ENCODE results near the gene MIEF1.

DNA sequence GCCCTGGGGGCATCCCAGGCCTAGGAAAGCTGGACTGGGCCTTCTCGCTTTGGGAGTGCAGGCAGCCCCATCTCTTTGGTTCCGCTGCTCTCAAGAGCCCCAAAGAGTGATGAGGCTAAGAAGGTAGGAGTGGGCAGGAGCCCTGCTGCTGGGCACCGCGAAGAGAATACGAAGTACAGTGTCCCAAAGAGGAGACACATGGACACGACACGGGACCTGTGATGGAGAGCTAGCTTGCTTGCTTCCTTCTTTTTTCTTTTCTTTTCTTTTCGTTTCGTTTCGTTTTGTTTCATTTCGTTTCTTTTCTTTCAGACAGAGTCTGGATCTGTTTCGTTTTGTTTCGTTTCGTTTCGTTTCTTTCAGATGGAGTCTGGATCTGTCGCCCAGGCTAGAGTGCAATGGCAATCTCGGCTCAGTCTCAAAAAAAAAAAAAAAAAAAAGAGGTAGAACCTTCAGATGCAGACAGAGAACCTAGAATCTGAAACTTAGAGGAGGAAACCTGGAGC, 34.6 kb upstream of the MIEF1 start:
- TF ChIP-seq, protein P1, sequence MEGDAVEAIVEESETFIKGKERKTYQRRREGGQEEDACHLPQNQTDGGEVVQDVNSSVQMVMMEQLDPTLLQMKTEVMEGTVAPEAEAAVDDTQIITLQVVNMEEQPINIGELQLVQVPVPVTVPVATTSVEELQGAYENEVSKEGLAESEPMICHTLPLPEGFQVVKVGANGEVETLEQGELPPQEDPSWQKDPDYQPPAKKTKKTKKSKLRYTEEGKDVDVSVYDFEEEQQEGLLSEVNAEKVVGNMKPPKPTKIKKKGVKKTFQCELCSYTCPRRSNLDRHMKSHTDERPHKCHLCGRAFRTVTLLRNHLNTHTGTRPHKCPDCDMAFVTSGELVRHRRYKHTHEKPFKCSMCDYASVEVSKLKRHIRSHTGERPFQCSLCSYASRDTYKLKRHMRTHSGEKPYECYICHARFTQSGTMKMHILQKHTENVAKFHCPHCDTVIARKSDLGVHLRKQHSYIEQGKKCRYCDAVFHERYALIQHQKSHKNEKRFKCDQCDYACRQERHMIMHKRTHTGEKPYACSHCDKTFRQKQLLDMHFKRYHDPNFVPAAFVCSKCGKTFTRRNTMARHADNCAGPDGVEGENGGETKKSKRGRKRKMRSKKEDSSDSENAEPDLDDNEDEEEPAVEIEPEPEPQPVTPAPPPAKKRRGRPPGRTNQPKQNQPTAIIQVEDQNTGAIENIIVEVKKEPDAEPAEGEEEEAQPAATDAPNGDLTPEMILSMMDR (conservative IDR thresholded peaks at IDR 0.05 in 1 of 2, IDR thresholded peaks at IDR 0.05 in 1 of 2; ENCODE audit: extremely low read depth in 1 of 2, insufficient read depth in 1 of 2, low read depth in 1 of 2, low read length in 2 of 2), result no peak
- TF ChIP-seq EZH2 (IDR thresholded peaks at IDR 0.05; ENCODE audit: borderline replicate concordance, low read length), result no peak

All from mammary epithelial cell (primary cell).